ENCODE results near the gene CENPX.

CENPX gene

DNA sequence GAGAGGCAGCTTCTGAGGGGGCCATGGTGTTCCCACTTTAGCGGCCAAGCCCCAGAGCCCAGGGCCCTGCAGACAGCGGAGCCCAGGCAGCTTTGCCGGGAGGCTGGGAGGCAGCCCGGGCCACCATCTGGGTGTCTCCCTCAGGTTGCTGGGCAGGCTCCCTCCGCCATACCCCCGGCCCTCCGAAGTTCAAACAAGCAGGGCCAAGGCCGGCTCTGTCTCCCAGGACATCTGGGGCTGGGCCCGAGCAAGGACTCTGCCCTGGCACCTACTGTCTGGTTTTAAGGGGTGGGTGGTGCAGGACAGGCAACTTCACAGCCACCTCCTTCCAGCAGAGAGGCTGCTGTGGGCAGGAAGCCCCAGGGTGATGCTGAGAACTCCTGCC is 40.3 kb upstream of the CENPX start:
- TF ChIP-seq EZH2phosphoT487 (IDR thresholded peaks at IDR 0.05; ENCODE audit: borderline replicate concordance, low read length) (no peak), CTCF (IDR thresholded peaks at IDR 0.05; ENCODE audit: low read depth, low read length, poor library complexity, severe bottlenecking) (no peak)
- Histone ChIP-seq H3K36me3 (ENCODE audit: control insufficient read depth, low read length) (peaks cover 70% of the 10 kb centered on the region), H3K27me3 (ENCODE audit: control insufficient read depth, low read length) (no peaks in the 10 kb centered on the region), H3K4me1 (ENCODE audit: control insufficient read depth, low read length) (peaks cover 20% of the 10 kb centered on the region), H3K4me3 (ENCODE audit: low read length) (no peak overlapping the region), H3K27ac (ENCODE audit: low read depth, low read length) (no peak overlapping the region), H3K9me2 (replicated peaks; ENCODE audit: control insufficient read depth, low read length) (no peaks in the 10 kb centered on the region), H3K4me2 (ENCODE audit: low read length) (no peak overlapping the region), H3K79me2 (ENCODE audit: control insufficient read depth, low read length) (peaks cover 36% of the 10 kb centered on the region), H4K20me1 (ENCODE audit: control insufficient read depth, insufficient read depth, low read depth, low read length) (peaks cover 6% of the 10 kb centered on the region; the same call in 1 of the 2 replicates), H3F3A (ENCODE audit: control insufficient read depth, insufficient read depth) (no peaks in the 10 kb centered on the region), H3K9me3 (ENCODE audit: control insufficient read depth, insufficient read depth, low read length) (no peaks in the 10 kb centered on the region)

GRCh38 chr17:82062076-82062983 is 39.7 kb upstream of the CENPX start:
- Histone ChIP-seq H3K4me1 (ENCODE audit: control insufficient read depth, low read length) (peaks cover 20% of the 10 kb centered on the region), H3K9me3 (ENCODE audit: control insufficient read depth, insufficient read depth, low read length) (no peaks in the 10 kb centered on the region), H3K9me2 (replicated peaks; ENCODE audit: control insufficient read depth, low read length) (no peaks in the 10 kb centered on the region), H3K4me3 (ENCODE audit: low read length) (no peak overlapping the region), H3K79me2 (ENCODE audit: control insufficient read depth, low read length) (peaks cover 36% of the 10 kb centered on the region), H4K20me1 (ENCODE audit: control insufficient read depth, insufficient read depth, low read depth, low read length) (peaks cover 6% of the 10 kb centered on the region; the same call in 1 of the 2 replicates), H3K27ac (ENCODE audit: low read depth, low read length) (no peak overlapping the region), H3K4me2 (ENCODE audit: low read length) (no peak overlapping the region), H3K36me3 (ENCODE audit: control insufficient read depth, low read length) (peaks cover 77% of the 10 kb centered on the region), H3K27me3 (ENCODE audit: control insufficient read depth, low read length) (no peaks in the 10 kb centered on the region), H3F3A (ENCODE audit: control insufficient read depth, insufficient read depth) (no peaks in the 10 kb centered on the region)
- TF ChIP-seq CTCF (IDR thresholded peaks at IDR 0.05; ENCODE audit: low read depth, low read length, poor library complexity, severe bottlenecking): no peak
- no peak for TF ChIP-seq EZH2phosphoT487 (IDR thresholded peaks at IDR 0.05; ENCODE audit: borderline replicate concordance, low read length)

DNA sequence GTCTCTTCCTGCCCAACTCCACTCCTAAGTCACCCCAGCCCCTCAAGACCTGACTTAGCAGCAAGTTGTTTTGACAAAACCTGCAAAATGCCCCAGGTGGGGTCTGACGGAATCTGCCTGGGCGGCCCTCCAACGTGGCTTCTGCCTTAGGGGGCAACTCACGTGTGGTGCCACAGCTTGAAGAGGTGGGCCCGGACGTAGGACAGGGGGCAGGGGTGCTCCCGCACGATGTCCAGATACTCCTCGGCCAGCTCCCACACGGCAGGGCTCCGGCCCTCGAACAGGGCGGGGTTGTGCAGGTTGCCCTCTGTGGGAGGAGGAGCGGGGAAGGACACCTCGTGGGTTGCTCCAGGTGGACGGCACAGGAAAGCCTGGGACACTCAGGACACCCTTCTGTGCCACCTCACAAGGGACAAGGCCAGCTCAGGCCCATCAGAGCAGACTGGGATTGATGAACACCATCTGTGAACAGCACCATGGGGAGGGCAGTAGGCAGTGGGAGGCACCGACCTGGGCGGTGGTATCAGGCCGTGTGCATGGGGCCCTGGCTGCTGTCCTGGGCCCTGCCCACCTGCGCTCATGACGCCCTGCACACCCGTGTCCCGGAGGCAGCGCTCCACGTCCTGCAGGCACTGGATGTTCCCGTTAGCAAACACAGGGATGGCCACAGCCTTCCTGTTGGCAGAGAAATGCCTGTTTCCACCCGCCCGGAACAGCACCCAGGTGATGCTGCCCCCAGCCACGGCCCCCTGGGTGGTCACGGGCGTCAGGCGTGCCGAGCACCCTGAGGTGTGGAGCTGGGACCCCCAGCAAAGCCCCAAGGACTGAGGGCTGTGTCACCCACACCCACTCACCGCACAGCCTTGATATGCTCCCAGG is 38.6 kb upstream of the CENPX start:
- no peak overlapping the region for H3K4me2 ChIP-seq (ENCODE audit: low read length)
- peaks cover 16% of the 10 kb centered on the region for H3K4me1 ChIP-seq (ENCODE audit: control insufficient read depth, low read length)
- H3K4me3 ChIP-seq (ENCODE audit: low read length): no peak overlapping the region
- H3K36me3 ChIP-seq (ENCODE audit: control insufficient read depth, low read length): peaks cover 87% of the 10 kb centered on the region
- H3K9me2 ChIP-seq (replicated peaks; ENCODE audit: control insufficient read depth, low read length): no peaks in the 10 kb centered on the region
- H3K79me2 ChIP-seq (ENCODE audit: control insufficient read depth, low read length): peaks cover 35% of the 10 kb centered on the region
- TF ChIP-seq EZH2phosphoT487 (IDR thresholded peaks at IDR 0.05; ENCODE audit: borderline replicate concordance, low read length): no peak
- H3K27ac ChIP-seq (ENCODE audit: low read depth, low read length): no peak overlapping the region
- no peaks in the 10 kb centered on the region for H3K27me3 ChIP-seq (ENCODE audit: control insufficient read depth, low read length)
- peaks cover 6% of the 10 kb centered on the region; the same call in 1 of the 2 replicates for H4K20me1 ChIP-seq (ENCODE audit: control insufficient read depth, insufficient read depth, low read depth, low read length)
- H3K9me3 ChIP-seq (ENCODE audit: control insufficient read depth, insufficient read depth, low read length): no peaks in the 10 kb centered on the region
- no peaks in the 10 kb centered on the region for H3F3A ChIP-seq (ENCODE audit: control insufficient read depth, insufficient read depth)

All from DOHH2 (cell line).